Measurements from ENCODE around the gene RNF112.

RNF112 gene

DNA sequence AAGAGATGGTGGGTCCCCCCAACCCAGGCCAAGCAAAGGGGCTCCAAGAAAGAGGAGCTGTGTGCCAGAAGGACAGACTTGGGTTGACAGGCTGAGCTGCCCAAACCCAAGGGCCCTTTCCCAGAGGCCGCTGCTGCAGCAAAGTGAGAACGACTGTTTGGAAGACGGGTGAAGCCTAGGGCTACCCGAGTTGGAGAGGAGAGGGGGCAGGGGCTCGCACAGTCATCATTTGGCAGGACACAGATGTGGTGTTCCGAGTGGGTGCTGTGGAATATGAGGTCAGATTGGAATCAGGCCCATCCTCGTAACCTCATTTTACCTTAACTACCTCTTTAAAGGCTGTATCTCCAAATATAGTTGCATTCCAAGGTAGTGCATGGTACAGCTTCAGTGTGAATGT, 18.7 kb upstream of the RNF112 start:
- Histone ChIP-seq H3K4me3 (ENCODE audit: low read depth, low read length) (no peak overlapping the region), H3K9me3 (ENCODE audit: control insufficient read depth, insufficient read depth, low read depth, low read length) (no peaks in the 10 kb centered on the region), H3K36me3 (ENCODE audit: control insufficient read depth in 2 of 2, insufficient read depth in 1 of 2, low read length in 2 of 2) (no peaks in the 10 kb centered on the region), H3K27ac (ENCODE audit: extremely low read depth, low read depth, low read length) (no peak overlapping the region), H3K4me1 (ENCODE audit: control insufficient read depth, insufficient read depth, low read length) (peaks cover 6% of the 10 kb centered on the region; the same call in 1 of the 2 replicates)
- TF ChIP-seq ZNF704 (tag by site-specific recombination; IDR thresholded peaks at IDR 0.05) (no peak), MEIS1 (CRISPR knock-in tag; IDR thresholded peaks at IDR 0.05; ENCODE audit: borderline replicate concordance) (no peak), ZNF214 (tag by site-specific recombination; IDR thresholded peaks at IDR 0.05; ENCODE audit: borderline replicate concordance) (no peak), RBAK (tag by site-specific recombination; IDR thresholded peaks at IDR 0.05) (no peak), ZNF785 (tag by site-specific recombination; IDR thresholded peaks at IDR 0.05) (no peak), ZNF112 (tag by site-specific recombination; IDR thresholded peaks at IDR 0.05) (no peak), ZNF10 (tag by site-specific recombination; IDR thresholded peaks at IDR 0.05) (no peak), ZNF146 (tag by site-specific recombination; IDR thresholded peaks at IDR 0.05) (no peak), ZNF133 (tag by site-specific recombination; IDR thresholded peaks at IDR 0.05) (no peak), ZNF473 (tag by site-specific recombination; IDR thresholded peaks at IDR 0.05) (no peak)
- TF ChIP-seq, protein P1, sequence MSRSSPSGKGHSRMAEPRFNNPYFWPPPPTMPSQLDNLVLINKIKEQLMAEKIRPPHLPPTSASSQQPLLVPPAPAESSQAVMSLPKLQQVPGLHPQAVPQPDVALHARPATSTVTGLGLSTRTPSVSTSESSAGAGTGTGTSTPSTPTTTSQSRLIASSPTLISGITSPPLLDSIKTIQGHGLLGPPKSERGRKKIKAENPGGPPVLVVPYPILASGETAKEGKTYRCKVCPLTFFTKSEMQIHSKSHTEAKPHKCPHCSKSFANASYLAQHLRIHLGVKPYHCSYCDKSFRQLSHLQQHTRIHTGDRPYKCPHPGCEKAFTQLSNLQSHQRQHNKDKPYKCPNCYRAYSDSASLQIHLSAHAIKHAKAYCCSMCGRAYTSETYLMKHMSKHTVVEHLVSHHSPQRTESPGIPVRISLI (tag by site-specific recombination; IDR thresholded peaks at IDR 0.05), result no peak
- POLR2A ChIA-PET, result interaction anchor here (1.6 kb wide), 1 partner anchor 15 kb away, joined by 9 read pairs; the partner anchor contains the start of gene MAPK7
- CTCF ChIA-PET, result interaction anchor here (0.7 to 1.2 kb wide), 2 partner anchors 20 to 42 kb away, joined by 3 read pairs; no protein-coding TSS in a partner anchor

GRCh38 chr17:19397556-19398041, 13.4 kb upstream of the RNF112 start:
- Histone ChIP-seq H3K4me1 (ENCODE audit: control insufficient read depth, insufficient read depth, low read length) (peaks cover 8% of the 10 kb centered on the region; the same call in 1 of the 2 replicates), H3K27ac (ENCODE audit: extremely low read depth, low read depth, low read length) (0 out of 2 replicates have a peak overlapping the region, but pooled peaks have one; percentile 5), H3K4me3 (ENCODE audit: low read depth, low read length) (no peak overlapping the region), H3K36me3 (ENCODE audit: control insufficient read depth in 2 of 2, insufficient read depth in 1 of 2, low read length in 2 of 2) (no peaks in the 10 kb centered on the region), H3K9me3 (ENCODE audit: control insufficient read depth, insufficient read depth, low read depth, low read length) (no peaks in the 10 kb centered on the region)
- POLR2A ChIA-PET, result interaction anchor here (0.7 kb wide), 1 partner anchor 20 kb away, joined by 3 read pairs; no protein-coding TSS in a partner anchor
- CTCF ChIA-PET, result no interaction called here
- no peak for TF ChIP-seq ZNF600 (tag by site-specific recombination; IDR thresholded peaks at IDR 0.05)
- no peak for TF ChIP-seq WT1 (tag by site-specific recombination; IDR thresholded peaks at IDR 0.05)
- no peak for TF ChIP-seq ZNF132 (tag by site-specific recombination; IDR thresholded peaks at IDR 0.05; ENCODE audit: borderline replicate concordance)
- TF ChIP-seq, protein P2, sequence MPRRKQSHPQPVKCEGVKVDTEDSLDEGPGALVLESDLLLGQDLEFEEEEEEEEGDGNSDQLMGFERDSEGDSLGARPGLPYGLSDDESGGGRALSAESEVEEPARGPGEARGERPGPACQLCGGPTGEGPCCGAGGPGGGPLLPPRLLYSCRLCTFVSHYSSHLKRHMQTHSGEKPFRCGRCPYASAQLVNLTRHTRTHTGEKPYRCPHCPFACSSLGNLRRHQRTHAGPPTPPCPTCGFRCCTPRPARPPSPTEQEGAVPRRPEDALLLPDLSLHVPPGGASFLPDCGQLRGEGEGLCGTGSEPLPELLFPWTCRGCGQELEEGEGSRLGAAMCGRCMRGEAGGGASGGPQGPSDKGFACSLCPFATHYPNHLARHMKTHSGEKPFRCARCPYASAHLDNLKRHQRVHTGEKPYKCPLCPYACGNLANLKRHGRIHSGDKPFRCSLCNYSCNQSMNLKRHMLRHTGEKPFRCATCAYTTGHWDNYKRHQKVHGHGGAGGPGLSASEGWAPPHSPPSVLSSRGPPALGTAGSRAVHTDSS (tag by site-specific recombination; IDR thresholded peaks at IDR 0.05), result no peak
- TF ChIP-seq ZBTB6 (tag by site-specific recombination; IDR thresholded peaks at IDR 0.05), result no peak
- TF ChIP-seq GFI1B (tag by site-specific recombination; IDR thresholded peaks at IDR 0.05), result no peak
- no peak for TF ChIP-seq OVOL3 (tag by site-specific recombination; IDR thresholded peaks at IDR 0.05)
- no peak for TF ChIP-seq ZNF280D (tag by site-specific recombination; IDR thresholded peaks at IDR 0.05)
- no peak for TF ChIP-seq ZNF558 (tag by site-specific recombination; IDR thresholded peaks at IDR 0.05)
- no peak for TF ChIP-seq HOXD13 (CRISPR knock-in tag; IDR thresholded peaks at IDR 0.05; ENCODE audit: borderline replicate concordance)

Data from HEK293 (cell line).